Measurements from ENCODE around the gene STMN3.
"Not testable (repeated sequence)": the region's sequence is repeated elsewhere in the genome, so short reads cannot be mapped to it uniquely, and the experiment has no call there.

- TF ChIP-seq ZNF404 (tag by site-specific recombination; IDR thresholded peaks at IDR 0.05); REST (tag by site-specific recombination; IDR thresholded peaks at IDR 0.05); CTCF (tag by site-specific recombination; IDR thresholded peaks at IDR 0.05); ZFP3 (tag by site-specific recombination; IDR thresholded peaks at IDR 0.05; ENCODE audit: low read depth); ZNF549 (tag by site-specific recombination; IDR thresholded peaks at IDR 0.05); ZNF654 (tag by site-specific recombination; IDR thresholded peaks at IDR 0.05; ENCODE audit: low read depth); SP2 (tag by site-specific recombination; IDR thresholded peaks at IDR 0.05); ZNF660 (tag by site-specific recombination; IDR thresholded peaks at IDR 0.05); ZNF510 (tag by site-specific recombination; IDR thresholded peaks at IDR 0.05; ENCODE audit: insufficient replicate concordance); ZNF24 (tag by site-specific recombination; IDR thresholded peaks at IDR 0.05): not testable (repeated sequence)
Observed at GRCh38 chr20:63650486-63650885, 2.7 kb downstream of the STMN3 start.

All from HEK293 (cell line).